Loucy (cell line): ENCODE data around the gene ZNF507.

Experiments used
- H2AFZ ChIP-seq: fragments of 200-600 bp; sonication (generic); 2 replicates; pipeline ENCODE4 v1.6.0; 2016; ENCODE audit warnings: antibody characterized with exemption, mild to moderate bottlenecking, low read length, moderate library complexity
- H3F3A ChIP-seq: fragments of 200-600 bp; 2 replicates; pipeline ENCODE4 v1.6.0; 2016; ENCODE audit warnings: antibody characterized with exemption, low read depth, mild to moderate bottlenecking
- H3K27me3 ChIP-seq: fragments of 200-600 bp; sonication (generic); 2 replicates; pipeline ENCODE4 v1.6.1; 2014; ENCODE audit warnings: low read length, mild to moderate bottlenecking; ENCODE audit not compliant: insufficient read depth, poor library complexity, severe bottlenecking
- H3K36me3 ChIP-seq: fragments of 200-600 bp; sonication (generic); 2 replicates; pipeline ENCODE4 v1.6.1; 2016; ENCODE audit warnings: low read length; ENCODE audit not compliant: insufficient read depth
- H3K4me1 ChIP-seq: fragments of 200-600 bp; sonication (generic); 2 replicates; pipeline ENCODE4 v1.5.1; 2014; ENCODE audit warnings: low read length, mild to moderate bottlenecking; ENCODE audit not compliant: insufficient read depth, poor library complexity, severe bottlenecking
- H3K4me2 ChIP-seq: fragments of 200-600 bp; sonication (generic); 2 replicates; pipeline ENCODE4 v1.6.0; 2014; ENCODE audit warnings: antibody characterized with exemption, low read length, low read depth, mild to moderate bottlenecking; ENCODE audit not compliant: poor library complexity, severe bottlenecking
- H3K4me3 ChIP-seq: fragments of 200-600 bp; sonication (generic); 2 replicates; pipeline ENCODE4 v1.5.1; 2014; ENCODE audit warnings: low read length, mild to moderate bottlenecking, mixed read lengths; ENCODE audit not compliant: poor library complexity, severe bottlenecking
- H3K79me2 ChIP-seq: fragments of 200-600 bp; sonication (generic); 2 replicates; pipeline ENCODE4 v1.6.1; 2014; ENCODE audit warnings: low read length; ENCODE audit not compliant: insufficient read depth
- H3K9ac ChIP-seq: fragments of 200-600 bp; sonication (generic); 2 replicates; pipeline ENCODE4 v1.6.0; 2014; ENCODE audit warnings: mild to moderate bottlenecking, low read depth, low read length, moderate library complexity; ENCODE audit not compliant: poor library complexity, severe bottlenecking
- H3K9me2 ChIP-seq: fragments of 200-600 bp; sonication (generic); replicated peaks from 2 replicates; pipeline ENCODE4 v1.6.1; 2016; ENCODE audit warnings: low read depth, low read length, mixed read lengths
- H3K9me3 ChIP-seq: fragments of 200-600 bp; sonication (generic); 2 replicates; pipeline ENCODE4 v1.6.1; 2014; ENCODE audit warnings: mild to moderate bottlenecking, antibody characterized with exemption, low read length, low read depth; ENCODE audit not compliant: insufficient read depth
- H4K20me1 ChIP-seq: fragments of 200-600 bp; sonication (generic); 2 replicates; pipeline ENCODE4 v1.6.0; 2014; ENCODE audit warnings: antibody characterized with exemption, low read length, mild to moderate bottlenecking; ENCODE audit not compliant: insufficient read depth, poor library complexity, severe bottlenecking
- CTCF ChIP-seq: fragments of 200-600 bp; sonication (generic); conservative IDR thresholded peaks from 2 replicates; pipeline ENCODE4 v1.5.1; 2014; ENCODE audit warnings: mild to moderate bottlenecking, antibody characterized with exemption, low read length
- EZH2phosphoT487 ChIP-seq: fragments of 200-600 bp; IDR thresholded peaks from 2 replicates; pipeline ENCODE4 v1.6.1; 2018; ENCODE audit warnings: antibody characterized with exemption, mild to moderate bottlenecking, moderate library complexity, borderline replicate concordance

ZNF507 gene

GRCh38 chr19:32355309-32355708 lies 9.9 kb downstream of the ZNF507 start:
- peak overlapping the region; percentile 22 for H3K4me2 ChIP-seq
- peaks cover 27% of the 10 kb centered on the region for H3K4me1 ChIP-seq
- H3K9me2 ChIP-seq: no peaks in the 10 kb centered on the region
- no peaks in the 10 kb centered on the region for H3F3A ChIP-seq
- H3K79me2 ChIP-seq: peaks cover 20% of the 10 kb centered on the region; the same call in 1 of the 2 replicates
- no peak overlapping the region for H3K9ac ChIP-seq
- H3K4me3 ChIP-seq: no peak overlapping the region
- TF ChIP-seq EZH2phosphoT487: no peak
- no peaks in the 10 kb centered on the region for H3K9me3 ChIP-seq
- no peaks in the 10 kb centered on the region for H3K27me3 ChIP-seq
- H4K20me1 ChIP-seq: peaks cover 34% of the 10 kb centered on the region
- peaks cover 74% of the 10 kb centered on the region; the same call in 1 of the 2 replicates for H3K36me3 ChIP-seq
- H2AFZ ChIP-seq: no peak overlapping the region

- Histone ChIP-seq H3K9me3 (no peaks in the 10 kb centered on the region), H3F3A (no peaks in the 10 kb centered on the region), H3K79me2 (peaks cover 7% of the 10 kb centered on the region; the same call in 1 of the 2 replicates), H3K4me1 (peaks cover 9% of the 10 kb centered on the region), H3K27me3 (no peaks in the 10 kb centered on the region), H3K36me3 (peaks cover 79% of the 10 kb centered on the region; the same call in 1 of the 2 replicates), H3K4me2 (no peak overlapping the region), H4K20me1 (peaks cover 15% of the 10 kb centered on the region), H3K9me2 (no peaks in the 10 kb centered on the region), H3K4me3 (no peak overlapping the region), H2AFZ (no peak overlapping the region), H3K9ac (no peak overlapping the region)
- TF ChIP-seq EZH2phosphoT487 (no peak), CTCF (peak; percentile 54)
These were observed 12.3 kb downstream of the ZNF507 start for GRCh38 chr19:32357720-32358119.

GRCh38 chr19:32358321-32358720 lies 12.9 kb downstream of the ZNF507 start:
- no peak overlapping the region for H3K4me3 ChIP-seq

GRCh38 chr19:32359581-32359980 lies 14.2 kb downstream of the ZNF507 start:
- no peaks in the 10 kb centered on the region for H3K9me2 ChIP-seq
- H3K27me3 ChIP-seq: no peaks in the 10 kb centered on the region
- H2AFZ ChIP-seq: no peak overlapping the region
- H3K36me3 ChIP-seq: peaks cover 66% of the 10 kb centered on the region; the same call in 1 of the 2 replicates
- peaks cover 8% of the 10 kb centered on the region; the same call in 1 of the 2 replicates for H3K79me2 ChIP-seq
- no peaks in the 10 kb centered on the region for H3K9me3 ChIP-seq
- no peak overlapping the region for H3K4me2 ChIP-seq
- peaks cover 13% of the 10 kb centered on the region for H4K20me1 ChIP-seq
- H3F3A ChIP-seq: no peaks in the 10 kb centered on the region
- H3K9ac ChIP-seq: no peak overlapping the region
- peaks cover 9% of the 10 kb centered on the region for H3K4me1 ChIP-seq
- no peak overlapping the region for H3K4me3 ChIP-seq
- TF ChIP-seq EZH2phosphoT487: no peak
- no peak for TF ChIP-seq CTCF

More at GRCh38 chr19:32358321-32358720, 12.9 kb downstream of the ZNF507 start:
- no peaks in the 10 kb centered on the region for H3K27me3 ChIP-seq
- peaks cover 9% of the 10 kb centered on the region for H3K4me1 ChIP-seq
- no peak overlapping the region for H3K4me2 ChIP-seq
- no peaks in the 10 kb centered on the region for H3F3A ChIP-seq
- no peak overlapping the region for H3K9ac ChIP-seq
- TF ChIP-seq EZH2phosphoT487: no peak
- no peak overlapping the region for H2AFZ ChIP-seq
- peaks cover 13% of the 10 kb centered on the region for H4K20me1 ChIP-seq
- H3K9me3 ChIP-seq: no peaks in the 10 kb centered on the region
- H3K79me2 ChIP-seq: peaks cover 7% of the 10 kb centered on the region; the same call in 1 of the 2 replicates
- no peaks in the 10 kb centered on the region for H3K9me2 ChIP-seq
- peaks cover 73% of the 10 kb centered on the region; the same call in 1 of the 2 replicates for H3K36me3 ChIP-seq
